GM21737 (cell line): ENCODE results near the gene CCDC50.

Experiments
- ATAC-seq: cut with Tn5 transposase; IDR thresholded peaks from one replicate; pipeline ENCODE4 v1.9.1; 2021; ENCODE audit warnings: mild to moderate bottlenecking, moderate library complexity; ENCODE audit not compliant: unreplicated experiment

Gene CCDC50

DNA sequence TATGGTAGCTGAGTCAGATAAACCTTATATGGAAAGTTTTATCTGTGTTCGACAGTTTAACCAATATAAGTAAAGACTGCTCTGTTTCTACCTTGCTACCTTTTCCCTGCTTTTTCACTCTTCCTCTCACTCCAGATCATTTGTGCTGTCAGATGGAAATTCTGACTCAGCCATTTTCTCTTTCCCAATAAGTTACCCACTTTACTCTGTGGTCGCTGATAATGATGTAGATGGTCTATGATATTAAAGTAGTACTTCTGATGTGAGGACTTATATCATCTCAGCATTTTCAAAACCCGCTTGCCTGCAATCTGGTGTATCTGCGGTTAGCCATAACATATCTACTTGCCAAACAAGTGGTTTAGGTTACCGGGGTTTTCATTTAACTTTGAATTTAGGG, 16.1 kb downstream of the CCDC50 start:
- ATAC-seq: no peak

DNA sequence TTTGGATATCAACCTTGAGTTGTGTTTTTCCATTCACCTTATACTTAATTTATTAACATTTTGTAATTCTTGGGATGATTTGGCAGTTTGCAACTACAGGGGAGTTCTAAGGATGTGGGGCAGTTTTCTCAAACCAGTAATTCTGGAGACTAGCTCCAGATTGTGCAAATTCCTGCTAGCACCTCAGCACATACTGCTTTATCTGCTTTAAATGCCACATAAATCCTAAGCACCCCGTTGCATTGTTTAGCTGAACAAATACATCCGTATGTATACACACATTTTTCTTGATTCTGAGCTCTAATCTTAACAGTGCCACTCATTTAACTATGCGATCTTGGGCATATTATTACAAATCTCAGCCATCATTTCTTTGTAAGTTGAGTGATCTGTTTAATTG, 18.0 kb downstream of the CCDC50 start:
- no peak for ATAC-seq

DNA sequence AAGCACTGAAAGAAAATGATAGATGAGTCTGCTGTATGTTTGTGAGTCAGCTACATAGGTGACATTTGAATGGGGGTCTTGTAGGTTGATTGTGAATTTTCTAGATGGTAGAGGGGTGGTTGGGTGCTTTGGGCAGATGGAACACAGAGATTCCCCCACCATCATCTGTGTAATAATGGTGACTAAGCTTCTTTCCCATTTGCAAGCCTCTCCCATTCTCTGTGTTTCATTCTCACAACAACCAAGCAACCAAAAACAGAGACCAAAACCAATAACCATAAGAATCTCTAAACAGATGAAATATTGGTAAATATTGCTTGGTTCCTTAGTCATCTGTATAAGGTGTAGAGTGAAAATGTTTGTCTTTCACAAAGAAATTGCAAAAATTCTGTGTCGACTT, 18.9 kb downstream of the CCDC50 start:
- ATAC-seq: no peak

DNA sequence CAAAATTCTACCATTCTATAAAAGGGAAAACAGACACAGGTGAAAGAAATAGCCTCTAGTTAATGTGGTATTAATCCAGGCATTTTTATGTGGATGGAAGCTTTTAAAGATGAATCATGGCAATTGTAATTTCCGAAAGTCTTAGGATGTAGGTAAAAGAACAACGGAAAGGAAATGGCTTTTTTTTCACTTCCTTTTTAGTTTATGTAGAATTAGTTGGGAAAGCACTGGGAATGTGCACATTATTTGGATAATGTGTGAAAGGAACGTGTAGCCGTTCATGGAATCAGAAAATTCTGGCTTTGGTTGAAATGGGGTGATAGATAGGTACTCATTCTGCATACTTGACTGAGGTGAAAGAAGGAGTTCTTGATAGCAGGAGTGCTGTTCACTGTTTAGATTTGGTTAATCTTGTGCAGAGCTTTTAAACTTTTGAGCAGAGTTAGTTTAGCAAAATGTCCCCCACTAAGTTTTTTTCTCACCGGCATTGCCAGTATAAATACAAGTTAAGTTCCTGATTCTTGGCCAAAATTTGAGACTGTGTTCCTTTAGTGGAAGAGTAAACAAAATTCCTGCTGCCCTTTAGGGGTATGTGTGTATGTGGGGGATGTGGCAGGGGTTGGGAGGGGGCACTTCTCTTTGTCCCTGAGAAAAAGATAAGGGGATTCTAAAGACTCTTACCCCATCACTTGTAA, 21.3 kb downstream of the CCDC50 start:
- ATAC-seq: no peak

DNA sequence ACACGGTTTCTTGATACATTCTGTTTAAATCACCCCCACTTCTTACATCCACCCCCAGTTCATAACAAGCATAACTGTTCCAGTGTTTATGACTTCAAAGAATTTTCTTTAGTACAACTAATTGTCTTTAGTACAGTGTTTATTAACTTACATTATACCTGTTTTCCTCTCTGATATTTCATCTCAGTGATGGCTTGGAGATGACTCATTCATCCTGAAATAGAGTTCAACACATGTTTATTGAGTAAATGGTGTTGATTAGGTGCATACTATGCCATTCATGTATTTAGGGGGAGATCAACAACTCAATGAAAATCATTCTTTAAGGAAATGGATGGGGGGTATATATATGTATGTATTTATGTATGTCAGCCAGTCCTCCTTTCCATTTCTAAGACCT, 22.8 kb downstream of the CCDC50 start:
- ATAC-seq: no peak

DNA sequence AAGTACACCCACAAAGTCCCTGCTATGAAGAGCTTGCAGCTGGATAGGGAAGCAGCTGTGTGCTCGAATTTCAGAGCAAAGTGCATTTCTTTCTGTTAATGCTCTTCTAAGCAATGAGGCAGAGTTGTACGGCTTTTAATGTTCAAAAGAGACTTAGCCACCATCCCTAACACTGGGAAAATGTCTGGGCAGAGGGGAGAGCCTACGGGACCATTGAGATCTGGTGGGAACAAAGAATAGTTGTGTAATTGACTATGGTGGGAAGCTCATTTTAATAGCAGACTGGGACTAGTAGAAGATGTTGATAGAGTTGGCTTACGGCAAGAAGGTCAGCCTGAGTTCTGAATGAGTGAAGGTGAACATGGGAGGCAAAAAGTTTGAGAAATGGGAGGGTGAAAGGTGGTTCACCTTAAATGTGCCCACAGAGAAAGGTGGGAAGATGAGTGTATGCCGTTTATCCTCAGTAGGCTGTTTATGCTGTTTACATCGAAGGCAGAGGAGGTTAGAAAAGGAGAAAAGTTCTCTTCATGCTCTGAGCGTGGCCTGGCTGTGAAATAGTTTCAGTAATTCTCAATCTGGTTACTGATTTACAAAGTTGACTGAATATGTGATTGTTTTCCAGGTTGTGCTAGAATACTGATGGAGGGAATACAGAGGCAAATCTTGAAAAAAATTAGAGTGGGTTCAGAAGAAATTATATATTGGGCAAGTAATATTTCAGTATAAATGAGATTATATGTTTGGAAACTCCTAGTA, 24.0 kb downstream of the CCDC50 start:
- ATAC-seq: peak; percentile 37

DNA sequence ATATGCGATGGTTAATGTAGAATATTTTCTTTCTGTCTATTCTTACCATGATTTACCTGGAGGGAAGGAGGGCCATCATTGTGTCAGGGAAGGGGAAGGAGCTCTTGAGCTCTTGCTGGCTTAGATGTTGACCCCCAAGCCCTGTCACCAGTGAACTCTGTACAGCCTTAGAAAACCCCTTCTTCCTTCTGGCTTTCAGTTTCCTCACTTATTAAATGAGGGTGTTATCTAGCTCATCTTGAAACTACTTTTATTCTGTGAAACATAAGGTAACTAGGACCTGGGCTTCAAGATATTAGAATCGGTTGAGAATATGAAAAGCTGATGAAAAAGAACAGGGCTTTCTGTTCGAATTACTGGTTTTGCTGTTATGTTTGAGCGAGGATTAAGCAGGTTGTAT, 26.2 kb downstream of the CCDC50 start:
- ATAC-seq: peak; percentile 66

DNA sequence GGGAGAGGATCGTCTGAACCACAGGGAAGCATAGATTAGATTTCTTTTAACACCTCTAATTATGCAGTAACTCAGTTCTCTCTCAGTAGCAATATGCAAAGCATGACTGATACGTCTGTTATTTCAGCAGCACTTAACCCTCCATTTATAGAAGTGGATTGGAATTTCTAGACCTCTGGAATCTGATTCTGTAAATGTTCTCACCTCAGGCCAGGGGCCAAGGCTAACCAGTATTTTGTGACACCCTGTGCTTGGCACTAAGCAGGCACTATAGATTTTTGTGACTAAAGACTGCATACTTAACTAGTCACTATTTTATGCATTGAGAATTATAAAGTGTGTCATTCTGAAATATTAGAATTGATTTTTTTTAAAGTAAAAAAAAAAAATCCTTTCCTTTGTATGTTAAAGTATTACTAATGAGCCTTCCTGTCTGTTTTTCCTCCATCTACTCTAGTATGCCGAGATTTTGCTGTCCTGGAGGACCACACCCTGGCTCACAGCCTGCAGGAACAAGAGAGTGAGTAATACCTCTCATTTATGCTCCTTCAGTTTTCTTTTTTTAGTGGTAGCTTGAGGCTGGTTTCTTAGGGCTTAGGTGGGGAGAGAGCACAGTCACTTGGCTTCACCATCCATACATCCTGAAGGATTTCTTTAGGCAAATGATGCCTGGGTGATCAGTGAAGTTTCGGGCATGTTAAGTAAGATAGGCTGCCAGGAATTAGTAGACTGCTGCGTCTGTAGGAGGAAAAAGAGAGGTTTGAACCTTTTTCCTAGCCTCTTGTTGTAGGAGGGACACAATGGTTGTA, 27.6 kb downstream of the CCDC50 start:
- ATAC-seq: no peak

DNA sequence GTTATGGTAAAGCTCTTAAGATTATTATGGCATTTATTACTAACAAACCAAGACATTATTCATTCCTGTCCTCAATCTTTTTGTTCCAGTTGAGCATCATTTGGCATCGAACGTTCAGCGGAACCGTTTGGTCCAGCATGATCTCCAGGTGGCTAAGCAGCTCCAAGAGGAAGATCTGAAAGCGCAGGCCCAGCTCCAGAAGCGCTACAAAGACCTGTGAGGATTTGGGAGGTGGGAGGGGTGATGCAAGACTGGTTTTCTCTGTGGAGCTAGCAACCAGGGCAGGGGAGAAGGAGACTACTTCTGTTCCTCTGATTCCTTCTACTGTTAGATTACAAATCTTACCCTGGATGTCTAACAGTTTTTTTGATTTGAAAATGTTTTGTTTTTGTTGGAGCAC, 28.7 kb downstream of the CCDC50 start:
- ATAC-seq: no peak

DNA sequence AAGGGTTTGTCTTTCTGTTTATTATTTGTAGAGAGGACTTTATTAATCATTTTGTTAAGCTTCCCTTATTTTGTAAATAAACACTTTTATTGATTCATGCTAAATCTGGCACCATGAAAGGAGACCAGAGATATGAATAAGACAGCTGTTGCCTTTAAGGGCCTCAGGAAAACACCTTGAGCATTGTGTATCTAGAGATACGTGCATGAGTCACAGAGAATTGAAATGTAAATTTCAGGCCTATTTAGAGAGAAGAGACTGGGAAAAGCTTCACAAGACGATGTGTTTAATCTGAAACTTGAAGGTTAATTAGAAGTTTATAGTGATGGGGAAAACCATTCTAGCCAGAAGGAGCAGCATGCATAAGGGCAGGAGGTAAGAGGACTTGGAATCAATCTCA, 29.7 kb downstream of the CCDC50 start:
- no peak for ATAC-seq

DNA sequence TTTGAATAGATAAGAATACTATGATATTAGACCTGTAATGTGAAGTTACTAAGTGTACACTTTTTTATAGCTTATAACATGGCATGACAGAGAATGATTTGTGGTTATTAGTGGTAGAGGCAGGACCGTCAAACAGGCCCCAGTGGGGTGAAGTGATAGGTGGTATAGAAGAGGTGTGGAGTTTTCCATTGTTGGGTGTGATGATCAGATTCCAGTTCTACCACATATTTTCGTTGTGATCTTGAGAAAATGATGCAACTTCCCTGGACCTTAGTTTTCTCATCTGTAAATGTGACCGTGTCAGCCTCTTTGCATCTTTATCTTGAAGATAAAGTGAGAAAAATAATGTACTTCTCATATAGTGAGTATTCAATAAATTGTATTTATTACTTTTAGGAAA, 31.4 kb downstream of the CCDC50 start:
- no peak for ATAC-seq

DNA sequence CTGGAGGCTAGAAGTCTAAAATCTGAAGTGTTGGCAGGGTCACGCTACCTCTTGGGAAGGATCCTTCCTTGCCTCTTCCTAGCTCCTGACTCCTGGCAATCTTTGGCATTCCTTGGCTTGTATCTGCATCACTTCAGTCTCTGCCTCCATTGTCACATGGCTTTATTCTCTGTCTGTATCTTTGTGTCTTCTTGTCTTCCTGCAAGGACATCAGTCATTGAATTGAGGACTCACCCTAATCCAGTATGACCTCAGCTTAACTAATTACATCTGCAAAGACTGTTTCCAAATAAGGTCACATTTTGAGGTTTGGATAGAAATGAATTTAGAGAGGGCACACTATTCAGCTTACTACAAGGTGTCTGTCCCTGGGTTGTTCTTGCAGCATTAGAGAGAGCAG, 32.3 kb downstream of the CCDC50 start:
- no peak for ATAC-seq

DNA sequence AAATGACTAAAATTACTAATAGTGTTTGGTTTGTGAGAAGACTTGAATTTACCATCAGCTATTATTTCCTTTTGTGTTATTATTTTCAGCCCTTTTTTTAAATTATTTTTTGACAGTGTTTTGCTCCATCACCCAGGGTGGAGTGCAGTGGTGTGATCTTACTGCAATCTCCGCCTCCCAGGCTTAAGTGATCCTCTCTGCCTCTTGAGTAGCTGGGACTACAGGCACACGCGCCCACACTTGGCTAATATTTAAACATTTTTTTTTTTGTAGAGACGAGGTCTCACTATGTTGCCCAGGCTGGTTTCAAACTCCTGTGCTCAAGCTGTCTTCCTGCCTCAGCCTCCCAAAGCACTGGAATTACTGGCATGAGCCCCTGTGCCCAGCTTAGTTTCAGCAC, 32.8 kb downstream of the CCDC50 start:
- ATAC-seq: no peak

DNA sequence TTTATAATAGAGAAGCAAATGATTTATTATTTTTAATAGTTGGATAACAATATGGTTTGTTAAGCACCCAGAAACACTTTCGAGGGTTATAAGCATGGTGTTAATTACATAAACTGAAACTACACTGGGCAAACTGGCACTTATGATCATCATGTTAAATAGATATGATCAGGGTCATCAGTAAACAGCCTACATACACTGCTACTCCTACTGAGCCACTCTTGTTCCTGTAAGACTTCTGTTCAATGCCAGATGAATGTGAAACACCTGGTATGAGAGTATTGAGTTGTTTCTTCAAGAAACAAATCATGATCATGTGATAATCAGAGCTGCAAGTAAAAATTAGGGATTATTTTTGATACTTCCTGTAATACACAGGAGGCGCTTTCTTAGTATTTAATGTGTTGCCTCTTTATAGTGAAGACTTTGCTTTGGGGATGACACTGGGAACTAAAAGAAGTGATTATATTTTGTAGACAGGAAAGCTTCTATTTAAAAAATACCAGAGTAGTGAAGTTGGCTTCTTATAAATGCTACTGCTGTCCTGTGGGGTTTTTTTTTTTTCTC, 33.4 kb downstream of the CCDC50 start:
- ATAC-seq: no peak

DNA sequence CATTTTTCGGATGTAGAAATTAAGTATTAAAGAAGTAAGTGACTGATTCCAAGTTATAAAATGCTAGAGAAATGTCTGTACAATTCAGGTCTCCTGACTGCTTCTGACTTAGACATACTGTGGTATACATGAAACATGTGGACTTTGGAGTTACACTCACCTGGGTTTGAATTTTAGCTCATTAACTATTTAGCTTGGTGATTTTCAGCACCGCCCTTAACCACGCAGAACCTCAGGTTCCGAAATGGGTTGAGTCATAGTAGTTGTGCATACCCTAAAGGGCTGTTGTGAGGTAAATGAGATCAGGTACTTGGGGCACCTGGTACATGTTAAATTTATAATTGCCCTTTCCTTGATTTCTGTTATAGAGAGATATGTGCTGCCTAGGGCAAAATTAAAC, 34.0 kb downstream of the CCDC50 start:
- no peak for ATAC-seq

DNA sequence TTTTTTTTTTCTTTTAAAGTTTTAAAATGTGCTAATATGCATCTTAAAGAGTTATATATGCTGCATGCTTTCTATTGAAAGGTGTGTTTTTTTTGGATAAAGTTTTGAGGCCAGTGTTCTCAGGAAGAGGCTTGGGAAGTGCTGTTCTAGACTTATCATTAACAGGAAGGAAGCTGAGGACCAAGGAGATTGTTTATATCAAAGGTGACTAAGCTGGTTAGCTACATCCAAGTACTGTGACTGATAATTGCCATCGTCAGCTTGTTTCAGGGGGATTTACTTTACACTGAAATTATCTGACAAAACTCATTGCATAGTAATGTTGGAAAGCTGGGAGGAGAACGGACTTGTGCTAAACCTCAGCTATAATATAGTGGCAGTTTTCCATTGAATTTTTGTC, 37.5 kb downstream of the CCDC50 start:
- ATAC-seq: no peak

DNA sequence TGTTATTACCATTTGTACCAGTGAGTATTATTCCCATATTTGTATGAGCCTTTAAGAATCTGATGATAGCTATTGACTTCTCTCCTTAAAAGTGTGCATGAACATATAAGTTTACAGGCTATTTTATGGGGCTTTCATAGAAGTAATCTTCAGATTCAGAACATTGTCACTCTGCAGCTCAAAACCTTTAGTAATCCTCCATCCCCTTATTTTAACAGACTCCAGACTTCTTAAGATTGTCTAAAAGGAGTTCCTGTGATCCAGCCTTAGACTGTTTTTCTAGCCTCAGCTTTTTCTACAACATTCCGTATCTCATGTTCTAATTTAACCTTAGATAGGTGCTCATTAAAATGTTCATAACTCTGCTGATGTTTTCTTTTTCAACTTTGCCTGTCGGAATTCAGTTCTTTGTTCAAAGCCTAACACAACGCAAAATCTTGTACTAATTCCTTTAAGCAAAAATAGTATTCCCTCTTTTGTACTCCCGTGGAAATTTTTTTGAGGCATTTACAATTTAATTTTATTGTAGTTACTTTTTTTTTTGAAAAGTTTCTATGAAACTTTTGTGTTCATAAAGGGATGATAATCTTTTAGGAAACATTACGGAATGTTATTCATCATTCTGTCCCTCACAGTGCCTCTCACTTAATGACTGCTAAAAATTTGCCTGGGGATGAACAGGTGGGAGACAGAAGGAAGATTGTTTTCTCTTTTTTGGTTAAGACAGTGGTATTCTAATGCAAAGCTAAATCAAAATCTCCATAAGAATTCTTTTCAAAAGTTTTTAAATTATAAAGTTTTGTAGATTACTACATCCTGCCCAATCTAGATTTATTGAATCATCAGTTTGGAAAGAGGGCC, 39.8 kb downstream of the CCDC50 start:
- ATAC-seq: no peak

DNA sequence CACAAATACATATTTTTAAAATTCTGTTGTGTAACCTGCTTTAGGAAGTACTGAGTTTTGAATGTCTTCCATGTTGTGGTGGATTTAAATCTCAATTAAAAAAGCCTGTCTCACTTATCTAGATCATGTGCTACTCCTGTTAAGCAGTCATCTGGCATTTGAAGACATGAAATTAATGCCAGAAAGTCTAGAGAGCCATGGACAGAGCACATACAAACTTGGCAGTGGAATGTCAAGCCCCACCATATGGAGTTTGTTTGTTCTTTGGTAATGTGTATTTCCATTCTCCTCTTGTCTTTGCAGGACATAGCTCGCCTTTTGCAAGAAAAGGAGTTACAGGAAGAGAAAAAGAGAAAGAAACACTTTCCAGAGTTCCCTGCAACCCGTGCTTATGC, 40.4 kb downstream of the CCDC50 start:
- ATAC-seq: no peak

DNA sequence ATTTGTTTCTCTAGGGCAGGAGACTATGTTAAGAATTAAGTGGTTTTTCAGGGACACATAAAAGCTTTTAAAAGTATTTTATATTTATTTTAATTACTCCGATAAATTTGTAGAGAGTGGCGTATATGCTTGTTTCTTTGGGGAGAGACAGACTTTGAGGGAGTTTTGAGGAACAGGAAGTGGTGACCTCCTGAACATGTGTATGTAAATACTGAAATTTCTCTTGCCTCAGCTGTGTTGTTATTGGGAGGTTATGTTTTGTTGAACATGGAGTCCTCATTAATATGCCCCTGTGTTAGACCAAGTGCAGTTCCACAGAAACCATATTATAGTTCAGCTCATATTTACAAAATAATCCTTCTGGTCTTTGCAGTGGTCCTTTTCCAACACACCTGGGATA, 42.9 kb downstream of the CCDC50 start:
- no peak for ATAC-seq

DNA sequence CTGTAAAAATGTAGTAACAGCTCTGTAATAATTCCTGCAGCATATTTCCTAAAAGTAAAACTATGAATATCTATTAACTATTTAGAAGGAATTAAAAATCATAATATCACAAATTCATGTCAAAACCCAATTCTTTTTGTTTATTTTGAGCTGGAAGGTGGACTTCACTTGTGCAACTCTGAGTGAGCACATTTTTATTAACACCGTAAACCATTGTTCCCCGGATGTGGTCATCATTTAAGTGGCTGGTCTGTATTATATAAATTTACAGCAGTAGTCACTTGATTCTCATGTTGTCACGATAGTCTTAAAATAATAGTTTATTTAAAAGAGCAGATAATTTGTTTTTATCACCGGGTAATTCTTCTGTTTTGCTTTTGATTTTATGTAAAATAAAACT, 44.1 kb downstream of the CCDC50 start:
- ATAC-seq: no peak
